Measurements from ENCODE around the gene ETFDH.
A peak's percentile ranks its signal among the peaks of the same experiment; 100 is the strongest.
"Not testable (repeated sequence)": the region's sequence is repeated elsewhere in the genome, so short reads cannot be mapped to it uniquely, and the experiment has no call there.

The ETFDH gene

GRCh38 chr4:158671915-158672806 lies at the start of gene ETFDH:
TSS of gene ETFDH (plus strand) at chr4:158672296. CDS start at chr4:158672457, 161 bp downstream.
- peak; percentile 96 to 97 (median 96) for DNase-seq (ENCODE audit: low read depth in 3 of 3)

DNA sequence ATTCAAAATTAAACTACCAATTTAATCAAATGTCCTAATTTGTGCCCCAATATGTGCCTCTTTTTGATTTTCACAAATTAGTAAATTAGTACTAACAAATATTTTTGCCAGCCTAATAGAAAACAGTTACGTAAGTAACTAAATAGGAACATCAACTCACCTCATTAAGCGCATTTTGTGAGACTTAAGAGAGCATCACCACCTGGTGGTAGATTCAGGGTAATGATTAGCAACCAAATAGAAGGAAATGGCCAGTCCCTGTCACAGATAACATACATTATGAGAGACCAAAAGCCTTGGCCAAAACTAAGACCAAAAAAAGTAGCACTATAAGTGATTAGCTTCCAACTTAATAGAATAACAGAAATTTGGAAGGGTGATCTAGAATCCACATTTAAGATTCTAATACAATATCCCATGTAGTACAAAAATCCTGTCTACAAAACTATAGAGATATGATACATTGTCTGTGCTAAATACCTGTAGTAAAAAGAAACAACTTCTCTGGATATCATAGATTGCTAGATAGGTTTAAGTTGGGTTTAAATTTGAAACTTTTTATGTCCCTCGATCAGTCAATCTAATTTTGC lies 47.1 kb upstream of the ETFDH start:
- DNase-seq (ENCODE audit: low read depth in 3 of 3): no peak

DNA sequence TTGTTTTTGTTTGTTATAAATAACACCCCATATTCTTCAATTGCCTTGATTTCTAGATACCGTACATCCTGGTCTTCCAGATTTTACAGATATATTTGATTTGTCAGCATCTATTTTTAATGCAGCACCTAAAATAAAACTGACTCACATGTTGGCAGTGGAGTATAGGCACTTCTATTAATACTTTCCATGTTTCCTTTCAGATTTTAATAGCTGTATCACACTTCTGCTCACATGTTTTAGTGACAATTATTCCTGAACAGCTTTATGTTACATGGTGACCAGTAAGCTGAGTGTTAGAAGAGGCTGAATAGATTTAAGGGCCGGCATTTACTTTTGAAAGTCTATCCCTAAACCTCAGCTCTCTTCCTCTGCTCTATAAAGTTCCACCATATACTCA lies 46.6 kb upstream of the ETFDH start:
- DNase-seq (ENCODE audit: low read depth in 3 of 3): no peak

DNA sequence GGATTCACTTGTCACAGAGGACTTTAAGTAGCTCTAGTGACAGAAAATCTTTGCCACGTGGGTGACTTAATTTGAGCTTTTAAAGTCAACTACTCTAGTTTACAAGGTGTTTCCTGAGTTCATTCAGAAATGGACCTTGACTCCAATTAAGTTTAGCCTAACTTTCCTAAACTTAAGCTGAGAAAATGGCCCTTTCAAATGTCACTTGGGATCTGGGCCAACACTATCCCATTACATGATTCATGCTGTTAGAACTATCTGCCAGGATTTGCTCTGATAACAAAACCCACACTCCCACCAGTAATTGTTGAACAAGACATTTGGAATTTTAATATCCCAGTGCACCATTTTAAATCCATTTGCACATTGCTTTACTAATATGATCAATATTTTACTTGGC lies 41.2 kb upstream of the ETFDH start:
- no peak for DNase-seq (ENCODE audit: low read depth in 3 of 3)

GRCh38 chr4:158636619-158637018 lies 35.5 kb upstream of the ETFDH start:
- DNase-seq (ENCODE audit: low read depth in 3 of 3): no peak

- DNase-seq (ENCODE audit: low read depth in 3 of 3): no peak
Observed at GRCh38 chr4:158644356-158644755, 27.7 kb upstream of the ETFDH start.

- DNase-seq (ENCODE audit: low read depth in 3 of 3): no peak
Observed at GRCh38 chr4:158644760-158645159, 27.3 kb upstream of the ETFDH start.

DNA sequence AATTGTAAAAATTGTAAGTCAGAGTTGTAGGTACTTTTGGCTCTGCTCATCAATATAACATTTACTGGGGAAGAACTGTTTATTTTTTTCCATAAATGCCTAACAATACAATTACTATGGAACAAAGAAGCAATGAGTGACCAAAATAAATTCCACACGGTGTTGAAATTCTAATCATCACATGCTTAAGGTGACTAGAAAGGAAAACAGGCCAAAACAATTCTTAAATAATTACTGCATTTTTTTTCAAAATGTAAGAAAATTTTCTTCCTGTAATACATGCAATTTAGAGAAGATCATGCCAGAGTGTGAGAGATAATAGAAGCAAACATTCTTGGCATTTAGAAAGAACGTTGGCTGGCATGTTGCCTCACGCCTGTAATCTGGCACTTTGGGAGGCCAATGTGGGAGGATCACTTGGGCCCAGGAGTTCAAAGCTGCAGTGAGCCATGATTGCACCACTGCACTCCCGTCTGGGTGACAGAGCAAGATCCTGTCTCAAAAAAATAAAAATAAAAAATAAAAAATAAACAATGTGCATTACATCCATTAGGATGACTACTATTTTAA lies 22.9 kb upstream of the ETFDH start:
- no peak for DNase-seq (ENCODE audit: low read depth in 3 of 3)

GRCh38 chr4:158652920-158653319 lies 19.2 kb upstream of the ETFDH start:
- no peak for DNase-seq (ENCODE audit: low read depth in 3 of 3)

- no peak for DNase-seq (ENCODE audit: low read depth in 3 of 3)
Observed at GRCh38 chr4:158656439-158656838, 15.7 kb upstream of the ETFDH start.

DNA sequence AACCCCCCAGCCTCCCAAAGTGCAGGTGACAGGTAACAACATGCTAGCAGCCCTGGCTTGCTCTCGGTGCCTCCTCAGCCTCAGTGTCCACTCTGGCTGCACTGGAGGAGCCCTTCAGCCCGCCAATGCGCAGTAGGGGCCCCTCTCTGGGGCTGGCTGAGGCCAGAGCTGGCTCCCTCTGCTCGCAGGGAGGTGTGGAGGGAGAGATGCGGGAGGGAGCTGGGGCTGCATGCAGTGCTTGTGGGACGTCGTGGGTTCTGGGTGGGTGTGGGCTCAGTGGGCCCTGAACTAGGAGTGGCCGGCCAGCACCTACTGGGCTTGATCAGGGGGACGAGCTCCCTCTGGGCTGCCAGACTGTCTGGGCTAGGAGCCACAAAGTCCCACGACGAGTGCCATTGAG lies 14.8 kb upstream of the ETFDH start:
- no peak for DNase-seq (ENCODE audit: low read depth in 3 of 3)

- DNase-seq (ENCODE audit: low read depth in 3 of 3): not testable (repeated sequence)
Observed at GRCh38 chr4:158663255-158663654, 8.8 kb upstream of the ETFDH start.

- DNase-seq (ENCODE audit: low read depth in 3 of 3): not testable (repeated sequence)
Observed at GRCh38 chr4:158663707-158664625, 8.1 kb upstream of the ETFDH start.

GRCh38 chr4:158664806-158665205 lies 7.3 kb upstream of the ETFDH start:
- DNase-seq (ENCODE audit: low read depth in 3 of 3): no peak

GRCh38 chr4:158666892-158667291 lies 5.2 kb upstream of the ETFDH start:
- DNase-seq (ENCODE audit: low read depth in 3 of 3): no peak

DNA sequence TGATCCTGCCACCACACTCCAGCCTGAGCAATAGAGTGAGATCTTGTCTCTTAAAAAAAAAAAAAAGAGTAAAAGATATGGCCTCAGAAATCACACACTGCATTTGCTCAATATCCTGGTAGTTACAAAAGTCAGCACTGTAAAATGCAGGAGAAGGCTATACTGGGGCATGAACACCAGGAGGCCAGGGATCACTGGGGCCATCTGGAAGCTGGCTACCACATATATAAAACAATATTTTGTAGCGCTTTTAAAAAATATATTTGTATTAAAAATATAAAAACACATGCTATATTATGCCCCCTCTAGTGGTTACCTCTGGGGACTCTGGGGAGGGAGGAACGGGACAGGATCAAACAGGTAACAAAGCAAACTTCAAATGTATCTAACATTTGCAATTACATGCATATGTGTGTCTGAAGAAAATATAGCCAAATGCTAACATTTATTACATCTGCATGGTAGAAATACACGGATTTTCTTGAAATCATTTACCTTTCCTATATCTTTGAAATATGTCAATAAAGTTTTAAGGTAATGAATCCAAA lies 4.4 kb upstream of the ETFDH start:
- no peak for DNase-seq (ENCODE audit: low read depth in 3 of 3)

DNA sequence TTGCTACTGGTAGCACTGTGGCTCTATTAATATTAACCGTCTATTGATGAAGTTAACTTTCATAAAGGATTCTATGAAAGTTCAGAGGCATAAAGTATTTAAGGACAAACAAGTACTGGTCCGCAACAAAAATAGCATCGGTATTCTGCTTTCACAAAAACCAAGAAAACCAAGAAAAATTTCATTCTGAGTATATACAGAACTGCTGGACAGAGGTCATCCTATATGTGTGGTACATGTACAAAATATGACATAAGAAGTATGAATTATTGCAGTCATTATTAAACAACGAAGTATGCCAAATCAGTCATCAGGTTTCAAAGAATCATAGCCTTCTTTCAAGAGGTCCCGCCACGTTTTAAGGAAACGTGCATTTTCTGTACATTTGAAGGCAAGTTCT lies 2.8 kb upstream of the ETFDH start:
- no peak for DNase-seq (ENCODE audit: low read depth in 3 of 3)

DNA sequence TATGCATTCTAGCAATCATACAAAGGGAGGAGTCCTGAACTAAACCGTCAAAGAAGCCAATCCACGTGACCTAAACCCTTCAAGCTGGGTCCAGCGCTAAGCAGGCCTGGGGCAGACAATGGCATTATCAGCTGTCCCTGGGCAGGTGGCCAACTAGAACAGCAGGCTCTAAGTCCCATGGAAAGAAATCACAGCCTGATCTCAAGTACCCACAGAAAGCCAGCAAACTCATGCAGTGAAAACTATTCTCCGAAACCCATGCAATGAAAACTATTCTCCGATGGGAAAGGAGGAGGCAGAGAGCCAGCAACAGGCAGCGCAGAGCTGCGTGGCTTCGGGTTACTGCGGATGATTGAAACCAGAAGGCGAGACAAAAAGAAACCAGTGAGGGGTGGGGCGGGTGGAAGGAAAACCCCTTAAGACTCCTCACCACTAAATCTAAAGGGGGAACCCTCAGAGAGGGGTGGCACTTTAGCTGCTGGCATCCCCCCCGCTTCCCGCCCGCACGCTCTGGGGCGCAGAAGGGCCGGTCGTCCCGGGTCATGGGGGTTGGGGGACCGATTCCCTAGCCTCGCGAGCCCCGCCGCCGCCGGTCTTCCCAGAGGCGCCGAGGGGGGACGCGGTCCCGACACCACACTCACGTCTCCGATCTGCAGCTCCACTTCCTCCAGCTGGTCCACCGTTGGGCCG lies 976 bp upstream of the ETFDH start:
- peak; percentile 31 to 61 (median 32) for DNase-seq (ENCODE audit: low read depth in 3 of 3)

- no peak for DNase-seq (ENCODE audit: low read depth in 3 of 3)
Observed at GRCh38 chr4:158671665-158671914, 506 bp upstream of the ETFDH start, which contains the start of gene C4orf46. TSS of gene C4orf46 (minus strand) at chr4:158671887. CDS start at chr4:158671801, 86 bp downstream.

- no peak for DNase-seq (ENCODE audit: low read depth in 3 of 3)
Observed at GRCh38 chr4:158673633-158674032, 1.5 kb downstream of the ETFDH start.

GRCh38 chr4:158676076-158676475 lies 4.0 kb downstream of the ETFDH start:
- no peak for DNase-seq (ENCODE audit: low read depth in 3 of 3)
